IMR-90 (cell line): ENCODE results near the gene ZG16B. TPM values are rescaled to one million over a fixed set of nuclear protein-coding genes. Genes with fewer than 3 reads are reported as not detected.

ENCODE experiments used
- ATAC-seq: fragments of 200-7000 bp; cut with Tn5 transposase; 2 replicates; pipeline ENCODE4 v1.9.1; 2020; ENCODE audit warnings: low read depth, mild to moderate bottlenecking, moderate library complexity
- BruUV-seq: library from RNA; stranded (reverse); fragments of 400-500 nt; replicated peaks from 2 replicates; lab custom pipeline; 2021; lab: Mats Ljungman, UMichigan
- CTCF ChIA-PET: fragments of 300-600 bp; formaldehyde crosslinking; extraction: SDS; loops from one replicate; lab custom pipeline; 2021; ENCODE audit warnings: antibody characterized with exemption; lab: Yijun Ruan, JAX
- POLR2A ChIA-PET: fragments of 300-600 bp; sonication (Branson Sonifier 250); formaldehyde crosslinking; loops from one replicate; lab custom pipeline; 2022; ENCODE audit warnings: antibody characterized with exemption; ENCODE audit not compliant: unreplicated experiment; lab: Charles Lee
- DNase-seq: peaks from one replicate; pipeline ENCODE4 v3.0.0; 2013
- H2AFZ ChIP-seq: replicated peaks from 2 replicates; pipeline ENCODE3; 2013; ENCODE audit warnings: low read length, mild to moderate bottlenecking; ENCODE audit not compliant: poor library complexity
- H2AK5ac ChIP-seq: 2 replicates; pipeline ENCODE4 v1.6.1; 2013; ENCODE audit warnings: low read depth, low read length, inconsistent platforms
- H2AK9ac ChIP-seq: replicated peaks from 2 replicates; pipeline ENCODE3; 2013; ENCODE audit warnings: mild to moderate bottlenecking, low read depth, low read length, moderate library complexity; ENCODE audit not compliant: poor library complexity
- H2BK120ac ChIP-seq: 2 replicates; pipeline ENCODE4 v1.6.1; 2013; ENCODE audit warnings: low read depth, low read length, inconsistent platforms
- H2BK15ac ChIP-seq: 3 replicates; pipeline ENCODE4 v1.6.1; 2013; ENCODE audit warnings: low read depth, low read length, inconsistent platforms
- H2BK20ac ChIP-seq: 2 replicates; pipeline ENCODE4 v1.6.1; 2013; ENCODE audit warnings: low read depth, mild to moderate bottlenecking, inconsistent platforms, low read length, moderate library complexity
- H2BK5ac ChIP-seq: 2 replicates; pipeline ENCODE4 v1.6.1; 2013; ENCODE audit warnings: mild to moderate bottlenecking, low read depth, low read length, inconsistent platforms; ENCODE audit not compliant: poor library complexity, severe bottlenecking
- H3K14ac ChIP-seq: replicated peaks from 2 replicates; pipeline ENCODE4 v1.6.1; 2013; ENCODE audit warnings: low read depth, low read length, inconsistent platforms
- H3K18ac ChIP-seq: 2 replicates; pipeline ENCODE4 v1.6.1; 2013; ENCODE audit warnings: low read depth, low read length, control low read depth
- H3K23ac ChIP-seq: 2 replicates; pipeline ENCODE4 v1.6.1; 2013; ENCODE audit warnings: low read depth, low read length, inconsistent platforms
- H3K27ac ChIP-seq: 2 replicates; pipeline ENCODE4 v1.5.1; 2013; ENCODE audit warnings: mild to moderate bottlenecking, control low read depth, low read length; ENCODE audit not compliant: insufficient read depth
- H3K27me3 ChIP-seq: 2 replicates; pipeline ENCODE4 v1.6.1; 2013; ENCODE audit warnings: low read length; ENCODE audit not compliant: control insufficient read depth, insufficient read depth
- H3K36me3 ChIP-seq: 2 replicates; pipeline ENCODE4 v1.6.1; 2013; ENCODE audit warnings: low read length, mixed read lengths; ENCODE audit not compliant: control insufficient read depth, insufficient read depth
- H3K4ac ChIP-seq: 2 replicates; pipeline ENCODE4 v1.6.1; 2013; ENCODE audit warnings: low read depth, low read length, inconsistent platforms
- H3K4me1 ChIP-seq: 2 replicates; pipeline ENCODE4 v1.6.1; 2013; ENCODE audit warnings: low read length, mixed read lengths; ENCODE audit not compliant: control insufficient read depth, insufficient read depth
- H3K4me2 ChIP-seq: 2 replicates; pipeline ENCODE4 v1.6.1; 2013; ENCODE audit warnings: low read depth, mild to moderate bottlenecking, control low read depth, low read length, moderate library complexity
- H3K4me3 ChIP-seq: 2 replicates; pipeline ENCODE4 v1.5.1; 2013; ENCODE audit warnings: low read depth, mild to moderate bottlenecking, control low read depth, low read length, moderate library complexity; ENCODE audit not compliant: insufficient read depth
- H3K56ac ChIP-seq: 2 replicates; pipeline ENCODE4 v1.6.1; 2013; ENCODE audit warnings: low read length, inconsistent platforms; ENCODE audit not compliant: insufficient read depth; ENCODE audit errors: extremely low read depth
- H3K79me1 ChIP-seq, 2 experiments: 2 replicates each; pipeline ENCODE4 v1.6.1; 2013; ENCODE audit warnings: low read length in 2 of 2, inconsistent platforms in 1 of 2, low read depth in 1 of 2
- H3K9ac ChIP-seq: 2 replicates; pipeline ENCODE4 v1.6.1; 2013; ENCODE audit warnings: low read depth, low read length, control low read depth
- H3K9me1 ChIP-seq: 2 replicates; pipeline ENCODE4 v1.6.1; 2013; ENCODE audit warnings: low read length, inconsistent platforms; ENCODE audit not compliant: insufficient read depth
- H3K9me3 ChIP-seq: 2 replicates; pipeline ENCODE4 v1.6.1; 2013; ENCODE audit warnings: low read length; ENCODE audit not compliant: control insufficient read depth, insufficient read depth
- H4K20me1 ChIP-seq: 2 replicates; pipeline ENCODE4 v1.6.1; 2013; ENCODE audit warnings: low read length, inconsistent platforms; ENCODE audit not compliant: insufficient read depth
- H4K5ac ChIP-seq: 2 replicates; pipeline ENCODE4 v1.6.1; 2013; ENCODE audit warnings: mild to moderate bottlenecking, low read depth, low read length, control low read depth
- H4K8ac ChIP-seq, 2 experiments: 2 replicates each; pipeline ENCODE4 v1.6.1; 2013; ENCODE audit warnings: low read depth in 2 of 2, low read length in 2 of 2, control low read depth in 1 of 2, inconsistent platforms in 1 of 2
- H4K91ac ChIP-seq: 2 replicates; pipeline ENCODE4 v1.6.1; 2013; ENCODE audit warnings: low read depth, low read length, inconsistent platforms; ENCODE audit not compliant: insufficient read depth
- ELK1 ChIP-seq: fragments of 150-350 bp; IDR thresholded peaks from 2 replicates; pipeline ENCODE4 v1.6.1; 2016; ENCODE audit warnings: low read depth, mild to moderate bottlenecking, low read length, moderate library complexity, borderline replicate concordance
- MXI1 ChIP-seq: IDR thresholded peaks from 2 replicates; pipeline ENCODE4 v1.6.1; 2012; ENCODE audit warnings: low read depth, mild to moderate bottlenecking, low read length, moderate library complexity, borderline replicate concordance
- WGBS, 2 experiments: methylation state at CpG; one replicate each; pipeline versions ENCODE4 v1.1.5 to v1.1.7; 2013; ENCODE audit warnings: missing lambda C conversion rate in 2 of 2; ENCODE audit not compliant: insufficient read length in 1 of 2; ENCODE audit errors: extremely low coverage in 2 of 2; 5-methylcytosine and 5-hydroxymethylcytosine counted together
- dilution Hi-C: fragments of 300-500 bp; cut with HindIII; formaldehyde crosslinking; loops from one replicate; pipeline ENCODE4 v1.14.3; 2018; ENCODE audit warnings: low sequenced_read_pairs; ENCODE audit not compliant: unreplicated experiment
- in situ Hi-C: fragments of 300-500 bp; cut with MboI; formaldehyde crosslinking; loops from 3 replicates; pipeline ENCODE4 v1.14.3; 2019; ENCODE audit warnings: low sequenced_read_pairs, inconsistent platforms, mixed read lengths
- intact Hi-C: fragments of 100-400 bp; cut with micrococcal nuclease; formaldehyde crosslinking; loops from 2 replicates; pipeline ENCODE4 v1.10.0; 2022
- polyA plus RNA-seq, 3 experiments: library from polyadenylated mRNA; depleted of rRNA; stranded (reverse); fragments of >200 nt; gene quantifications; 2 replicates each; pipeline ENCODE4 v1.2.3, GENCODE V29; 2012; ENCODE audit warnings: low replicate concordance in 1 of 3
- total RNA-seq: library from RNA; depleted of rRNA; stranded (reverse); fragments of >200 nt; gene quantifications from 2 replicates; pipeline ENCODE4 v1.2.3, GENCODE V29; 2012

The ZG16B gene
- total and polyA plus RNA-seq, 2 of the 4 experiments (the other 2 are of a cell fraction) = 0.54 to 0.65 TPM

GRCh38 chr16:2819179-2819938 lies 10.7 kb upstream of the ZG16B start:
- Histone ChIP-seq H3K79me1 (no peaks in the 10 kb centered on the region), H3K9ac (no peak overlapping the region), H2AK9ac (no peak overlapping the region), H2BK15ac (no peak overlapping the region), H3K4me2 (no peak overlapping the region), H4K91ac (no peak overlapping the region), H3K9me1 (no peaks in the 10 kb centered on the region), H4K20me1 (no peaks in the 10 kb centered on the region), H3K4me1 (no peaks in the 10 kb centered on the region), H3K18ac (no peak overlapping the region), H3K27ac (no peak overlapping the region), H3K56ac (no peak overlapping the region), H3K14ac (no peak overlapping the region), H2BK5ac (no peak overlapping the region), H3K4me3 (no peak overlapping the region), H3K4ac (no peak overlapping the region), H3K23ac (no peak overlapping the region), H3K27me3 (peaks cover 54% of the 10 kb centered on the region), H2AK5ac (no peak overlapping the region), H2BK120ac (no peak overlapping the region), H3K36me3 (no peaks in the 10 kb centered on the region), H4K8ac (no peak overlapping the region), H3K9me3 (no peaks in the 10 kb centered on the region), H4K5ac (no peak overlapping the region), H2BK20ac (no peak overlapping the region), H2AFZ (no peak overlapping the region)
- ATAC-seq (no peak), DNase-seq (no peak)
- dilution Hi-C loops (no loop called here), in situ Hi-C loops (no loop called here), intact Hi-C loops (no loop called here)
- 60% methylated on average over 1 of the region's 18 CpGs; no CpG with 5 or more reads in 1 of the 2 experiments for WGBS, 2 experiments
- BruUV-seq = no TSS peak
- TF ChIP-seq ELK1 (no peak), MXI1 (no peak)
- ChIA-PET CTCF (no interaction called here), POLR2A (no interaction called here)
